PC-3 (cell line): ENCODE data around the gene SLC9A8. TPM values are rescaled to one million over a fixed set of nuclear protein-coding genes. Genes with fewer than 3 reads are reported as not detected.

Source experiments
- ATAC-seq: fragments of 200-7000 bp; cut with Tn5 transposase; 2 replicates; pipeline ENCODE4 v1.9.1; 2020; ENCODE audit warnings: mild to moderate bottlenecking, moderate library complexity
- BruUV-seq: library from RNA; stranded (reverse); fragments of 400-500 nt; replicated peaks from 2 replicates; lab custom pipeline; 2021; lab: Mats Ljungman, UMichigan
- CTCF ChIA-PET: fragments of 300-600 bp; sonication (Branson Sonifier 250); formaldehyde crosslinking; loops from one replicate; lab custom pipeline; 2022; ENCODE audit warnings: antibody characterized with exemption; lab: Charles Lee
- POLR2A ChIA-PET: fragments of 300-600 bp; sonication (Branson Sonifier 250); formaldehyde crosslinking; loops from one replicate; lab custom pipeline; 2022; ENCODE audit warnings: antibody characterized with exemption; ENCODE audit not compliant: unreplicated experiment; lab: Charles Lee
- DNase-seq: peaks from one replicate; pipeline ENCODE4 v3.0.0-alpha.2; 2015
- H2AFZ ChIP-seq: fragments of 300-600 bp; sonication (generic); 2 replicates; pipeline ENCODE4 v1.6.0; 2016; ENCODE audit warnings: antibody characterized with exemption, low read length
- H3F3A ChIP-seq: fragments of 300-600 bp; sonication (generic); one replicate; pipeline ENCODE4 v1.6.0; 2017; ENCODE audit warnings: antibody characterized with exemption, low read length, control low read depth, mild to moderate bottlenecking; ENCODE audit not compliant: unreplicated experiment
- H3K27ac ChIP-seq: fragments of 300-600 bp; sonication (generic); 2 replicates; pipeline ENCODE4 v1.5.1; 2016; ENCODE audit warnings: mild to moderate bottlenecking, low read length
- H3K27me3 ChIP-seq: fragments of 300-600 bp; sonication (generic); 2 replicates; pipeline ENCODE4 v1.6.1; 2016; ENCODE audit warnings: low read length, mixed read lengths
- H3K36me3 ChIP-seq: fragments of 300-600 bp; sonication (generic); 2 replicates; pipeline ENCODE4 v1.6.1; 2016; ENCODE audit warnings: low read depth, mixed run types, low read length, mixed read lengths
- H3K4me1 ChIP-seq: fragments of 300-600 bp; sonication (generic); 2 replicates; pipeline ENCODE4 v1.5.1; 2016; ENCODE audit warnings: low read length; ENCODE audit not compliant: insufficient read depth
- H3K4me2 ChIP-seq: fragments of 300-600 bp; sonication (generic); 2 replicates; pipeline ENCODE4 v1.6.0; 2016; ENCODE audit warnings: low read length
- H3K4me3 ChIP-seq: fragments of 300-600 bp; sonication (generic); 2 replicates; pipeline ENCODE4 v1.5.1; 2016; ENCODE audit warnings: mild to moderate bottlenecking, low read length, mixed read lengths
- H3K79me2 ChIP-seq: fragments of 300-600 bp; sonication (generic); 2 replicates; pipeline ENCODE4 v1.6.1; 2017; ENCODE audit warnings: low read length, mixed read lengths
- H3K9ac ChIP-seq: fragments of 300-600 bp; sonication (generic); 2 replicates; pipeline ENCODE4 v1.6.0; 2016; ENCODE audit warnings: mild to moderate bottlenecking, low read length
- H3K9me2 ChIP-seq: fragments of 300-600 bp; sonication (generic); replicated peaks from 2 replicates; pipeline ENCODE4 v1.6.1; 2016; ENCODE audit warnings: mixed run types, low read length, mixed read lengths
- H3K9me3 ChIP-seq: fragments of 300-600 bp; sonication (generic); 2 replicates; pipeline ENCODE4 v1.6.1; 2016; ENCODE audit warnings: low read length, mixed read lengths
- H4K20me1 ChIP-seq: fragments of 300-600 bp; sonication (generic); 2 replicates; pipeline ENCODE4 v1.6.1; 2016; ENCODE audit warnings: low read length, mixed read lengths
- EZH2 ChIP-seq: fragments of 300-600 bp; sonication (generic); IDR thresholded peaks from one replicate; pipeline ENCODE4 v1.6.1; 2017; ENCODE audit warnings: antibody characterized with exemption, mild to moderate bottlenecking, low read length; ENCODE audit not compliant: unreplicated experiment
- EZH2phosphoT487 ChIP-seq: fragments of 300-600 bp; sonication (generic); IDR thresholded peaks from 2 replicates; pipeline ENCODE4 v1.6.1; 2018; ENCODE audit warnings: mild to moderate bottlenecking, antibody characterized with exemption, low read length, borderline replicate concordance
- intact Hi-C: fragments of 100-400 bp; cut with micrococcal nuclease; formaldehyde crosslinking; loops from 2 replicates; pipeline ENCODE4 v1.9.0; 2023
- total RNA-seq: library from RNA; depleted of rRNA; stranded (reverse); fragments of >200 nt; gene quantifications from 2 replicates; pipeline ENCODE4 v1.2.3, GENCODE V29; 2014
- TF ChIP-seq, protein P1 (sequence below): fragments of 300-600 bp; sonication (generic); conservative IDR thresholded peaks from 2 replicates; pipeline ENCODE4 v1.5.1; 2017; ENCODE audit warnings: antibody characterized with exemption, low read depth, mild to moderate bottlenecking, low read length

The SLC9A8 gene
- total RNA-seq, 1 experiment from 2014 or later = 13.1 TPM

DNA sequence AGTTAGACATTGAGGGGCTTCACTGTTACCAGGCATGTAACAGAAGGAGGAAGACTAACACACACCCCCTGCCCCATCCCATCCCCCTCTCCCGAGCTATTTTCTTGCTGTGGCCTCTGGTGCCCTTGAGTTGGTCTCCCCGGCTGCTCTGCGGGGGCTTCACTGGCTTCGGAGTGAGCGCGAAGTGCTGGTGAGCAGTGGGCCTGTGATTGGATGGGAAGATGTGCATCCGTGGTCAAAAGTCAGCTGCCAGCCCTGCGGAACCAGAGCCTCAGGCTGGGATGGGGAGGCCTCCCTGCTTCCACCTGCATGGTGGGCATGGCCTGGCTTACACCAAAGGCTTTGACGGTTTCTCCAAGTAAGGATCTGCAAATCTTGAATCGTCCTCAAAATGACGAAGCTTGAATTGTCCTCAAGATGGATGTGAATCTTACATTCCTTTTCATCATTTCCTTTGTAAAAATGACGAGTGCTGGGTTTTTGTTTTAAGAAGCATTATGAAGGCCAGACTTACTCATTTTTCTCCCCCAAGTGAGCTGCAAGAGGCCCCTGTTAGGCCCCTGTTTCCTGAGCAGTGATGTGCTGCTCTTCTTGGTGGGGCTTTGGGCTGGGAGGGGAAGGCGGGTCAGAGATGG lies 79.0 kb downstream of the SLC9A8 start:
- DNase-seq (no peak), ATAC-seq (no peak)
- no peaks in the 10 kb centered on the region for H3K27me3 ChIP-seq
- no peak overlapping the region for H3K4me2 ChIP-seq
- ChIA-PET CTCF (no interaction called here), POLR2A (no interaction called here)
- no peak overlapping the region for H2AFZ ChIP-seq
- no peaks in the 10 kb centered on the region for H3K9me2 ChIP-seq
- no peak overlapping the region for H3K4me3 ChIP-seq
- H3K36me3 ChIP-seq = no peaks in the 10 kb centered on the region
- intact Hi-C loops = no loop called here
- BruUV-seq = no TSS peak
- H3K9ac ChIP-seq = no peak overlapping the region
- no peaks in the 10 kb centered on the region for H3K79me2 ChIP-seq
- no peak overlapping the region for H3K27ac ChIP-seq
- no peaks in the 10 kb centered on the region for H3K9me3 ChIP-seq
- TF ChIP-seq EZH2phosphoT487 (no peak), EZH2 (no peak)
- TF ChIP-seq, protein P1, sequence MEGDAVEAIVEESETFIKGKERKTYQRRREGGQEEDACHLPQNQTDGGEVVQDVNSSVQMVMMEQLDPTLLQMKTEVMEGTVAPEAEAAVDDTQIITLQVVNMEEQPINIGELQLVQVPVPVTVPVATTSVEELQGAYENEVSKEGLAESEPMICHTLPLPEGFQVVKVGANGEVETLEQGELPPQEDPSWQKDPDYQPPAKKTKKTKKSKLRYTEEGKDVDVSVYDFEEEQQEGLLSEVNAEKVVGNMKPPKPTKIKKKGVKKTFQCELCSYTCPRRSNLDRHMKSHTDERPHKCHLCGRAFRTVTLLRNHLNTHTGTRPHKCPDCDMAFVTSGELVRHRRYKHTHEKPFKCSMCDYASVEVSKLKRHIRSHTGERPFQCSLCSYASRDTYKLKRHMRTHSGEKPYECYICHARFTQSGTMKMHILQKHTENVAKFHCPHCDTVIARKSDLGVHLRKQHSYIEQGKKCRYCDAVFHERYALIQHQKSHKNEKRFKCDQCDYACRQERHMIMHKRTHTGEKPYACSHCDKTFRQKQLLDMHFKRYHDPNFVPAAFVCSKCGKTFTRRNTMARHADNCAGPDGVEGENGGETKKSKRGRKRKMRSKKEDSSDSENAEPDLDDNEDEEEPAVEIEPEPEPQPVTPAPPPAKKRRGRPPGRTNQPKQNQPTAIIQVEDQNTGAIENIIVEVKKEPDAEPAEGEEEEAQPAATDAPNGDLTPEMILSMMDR = no peak
- H3K4me1 ChIP-seq = 0 out of 2 replicates have a peak, but pooled peaks cover 5% of the 10 kb centered on the region
- H4K20me1 ChIP-seq = no peaks in the 10 kb centered on the region
- no peaks in the 10 kb centered on the region for H3F3A ChIP-seq

DNA sequence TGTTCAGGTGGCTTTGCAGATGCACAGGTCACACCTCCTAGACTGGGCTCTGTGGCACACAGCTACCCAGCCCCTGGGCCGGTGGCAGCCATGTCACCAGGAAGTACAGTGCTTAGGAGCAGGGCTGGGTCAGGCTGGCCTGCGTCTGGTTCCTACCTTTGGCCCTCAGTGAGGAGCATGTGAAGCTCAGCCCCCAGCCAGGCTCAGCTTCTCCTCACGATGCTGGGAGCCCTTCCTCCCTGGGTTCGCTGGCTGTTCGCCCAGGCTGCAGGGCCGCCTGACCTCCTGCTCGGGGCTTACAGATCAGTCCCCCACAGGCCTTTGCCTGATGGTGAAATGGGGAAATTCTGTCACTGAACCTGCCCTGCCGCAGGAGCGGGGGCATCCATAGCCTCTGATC lies 79.6 kb downstream of the SLC9A8 start:
- no peaks in the 10 kb centered on the region for H3K9me3 ChIP-seq
- 0 out of 2 replicates have a peak, but pooled peaks cover 5% of the 10 kb centered on the region for H3K4me1 ChIP-seq
- ChIA-PET POLR2A (no interaction called here), CTCF (no interaction called here)
- H3K4me3 ChIP-seq = no peak overlapping the region
- H3K9me2 ChIP-seq = no peaks in the 10 kb centered on the region
- no peaks in the 10 kb centered on the region for H3F3A ChIP-seq
- no peak overlapping the region for H3K4me2 ChIP-seq
- intact Hi-C loops = no loop called here
- H3K27me3 ChIP-seq = no peaks in the 10 kb centered on the region
- H2AFZ ChIP-seq = no peak overlapping the region
- H3K27ac ChIP-seq = no peak overlapping the region
- no peak for DNase-seq
- BruUV-seq = no TSS peak
- no peak for ATAC-seq
- TF ChIP-seq EZH2phosphoT487 = no peak
- TF ChIP-seq EZH2 = no peak
- TF ChIP-seq, protein P1 = no peak
- no peaks in the 10 kb centered on the region for H3K36me3 ChIP-seq
- no peaks in the 10 kb centered on the region for H3K79me2 ChIP-seq
- H3K9ac ChIP-seq = no peak overlapping the region
- H4K20me1 ChIP-seq = no peaks in the 10 kb centered on the region

DNA sequence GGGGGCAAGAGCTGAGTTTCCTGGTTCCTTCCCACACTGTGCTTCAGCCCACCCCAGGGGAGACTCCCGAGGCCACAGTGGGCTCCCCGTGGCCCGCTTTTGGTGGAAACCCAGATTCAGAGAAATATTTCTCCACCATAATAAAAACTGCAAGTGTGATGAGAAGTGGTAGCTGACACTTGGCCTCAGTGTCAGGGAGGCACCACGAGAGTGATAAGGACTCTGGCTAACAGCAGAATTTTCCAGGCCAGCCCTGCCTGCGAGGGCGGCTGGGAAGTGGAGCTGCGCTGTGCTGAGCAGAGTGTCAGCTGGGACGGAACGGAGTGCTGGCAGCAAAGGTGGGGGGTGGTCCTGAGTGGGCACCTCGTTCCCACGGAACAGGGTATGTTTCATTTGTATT lies 80.2 kb downstream of the SLC9A8 start:
- intact Hi-C loops = no loop called here
- ChIA-PET POLR2A (no interaction called here), CTCF (no interaction called here)
- Histone ChIP-seq H3K9me2 (no peaks in the 10 kb centered on the region), H2AFZ (no peak overlapping the region), H3K36me3 (no peaks in the 10 kb centered on the region), H4K20me1 (no peaks in the 10 kb centered on the region), H3K27me3 (no peaks in the 10 kb centered on the region), H3K4me1 (0 out of 2 replicates have a peak, but pooled peaks cover 5% of the 10 kb centered on the region), H3K27ac (no peak overlapping the region), H3K79me2 (no peaks in the 10 kb centered on the region), H3K9ac (no peak overlapping the region), H3K4me3 (no peak overlapping the region), H3F3A (no peaks in the 10 kb centered on the region), H3K4me2 (no peak overlapping the region), H3K9me3 (no peaks in the 10 kb centered on the region)
- DNase-seq (no peak), ATAC-seq (no peak)
- no TSS peak for BruUV-seq
- no peak for TF ChIP-seq EZH2
- no peak for TF ChIP-seq EZH2phosphoT487
- TF ChIP-seq, protein P1 = no peak
